ENCODE results near the gene HCN1.
"Not testable (repeated sequence)": the region's sequence is repeated elsewhere in the genome, so short reads cannot be mapped to it uniquely, and the experiment has no call there.

The HCN1 gene

DNA sequence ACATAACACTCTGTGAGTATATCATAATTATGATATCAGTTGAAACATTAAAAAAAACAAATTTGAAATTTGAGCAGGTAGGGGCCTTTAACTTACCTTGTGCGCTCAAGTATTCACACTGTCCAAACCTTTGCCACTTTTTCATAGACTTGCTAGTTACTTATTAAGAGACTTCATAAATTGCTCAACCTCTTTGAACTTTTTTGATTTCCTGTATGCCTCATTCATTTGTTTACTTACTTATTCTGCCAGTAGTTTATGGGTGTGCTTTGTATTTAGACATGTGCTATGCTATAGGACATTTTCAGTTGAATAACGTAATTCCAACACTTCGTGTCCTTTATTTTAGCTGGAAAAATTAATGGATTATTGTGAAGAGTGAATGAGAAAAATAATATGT lies 204.8 kb downstream of the HCN1 start:
- Histone ChIP-seq H3K4me1 (ENCODE audit: insufficient read depth, poor library complexity, severe bottlenecking) (no peaks in the 10 kb centered on the region), H3K4me3 (ENCODE audit: severe bottlenecking) (no peak overlapping the region), H3K36me3 (ENCODE audit: low read depth) (no peaks in the 10 kb centered on the region), H3K27me3 (ENCODE audit: insufficient read depth, poor library complexity, severe bottlenecking) (no peaks in the 10 kb centered on the region), H3K27ac (ENCODE audit: poor library complexity, severe bottlenecking) (no peak overlapping the region), H3K9me3 (ENCODE audit: severe bottlenecking) (no peaks in the 10 kb centered on the region)
- TF ChIP-seq, protein P1, sequence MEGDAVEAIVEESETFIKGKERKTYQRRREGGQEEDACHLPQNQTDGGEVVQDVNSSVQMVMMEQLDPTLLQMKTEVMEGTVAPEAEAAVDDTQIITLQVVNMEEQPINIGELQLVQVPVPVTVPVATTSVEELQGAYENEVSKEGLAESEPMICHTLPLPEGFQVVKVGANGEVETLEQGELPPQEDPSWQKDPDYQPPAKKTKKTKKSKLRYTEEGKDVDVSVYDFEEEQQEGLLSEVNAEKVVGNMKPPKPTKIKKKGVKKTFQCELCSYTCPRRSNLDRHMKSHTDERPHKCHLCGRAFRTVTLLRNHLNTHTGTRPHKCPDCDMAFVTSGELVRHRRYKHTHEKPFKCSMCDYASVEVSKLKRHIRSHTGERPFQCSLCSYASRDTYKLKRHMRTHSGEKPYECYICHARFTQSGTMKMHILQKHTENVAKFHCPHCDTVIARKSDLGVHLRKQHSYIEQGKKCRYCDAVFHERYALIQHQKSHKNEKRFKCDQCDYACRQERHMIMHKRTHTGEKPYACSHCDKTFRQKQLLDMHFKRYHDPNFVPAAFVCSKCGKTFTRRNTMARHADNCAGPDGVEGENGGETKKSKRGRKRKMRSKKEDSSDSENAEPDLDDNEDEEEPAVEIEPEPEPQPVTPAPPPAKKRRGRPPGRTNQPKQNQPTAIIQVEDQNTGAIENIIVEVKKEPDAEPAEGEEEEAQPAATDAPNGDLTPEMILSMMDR (IDR thresholded peaks at IDR 0.05; ENCODE audit: poor library complexity, severe bottlenecking): no peak
- ATAC-seq (ENCODE audit: low read depth): peak; percentile 17; the same call in 1 of the 3 replicates
- DNase-seq (ENCODE audit: low spot score): no peak

DNA sequence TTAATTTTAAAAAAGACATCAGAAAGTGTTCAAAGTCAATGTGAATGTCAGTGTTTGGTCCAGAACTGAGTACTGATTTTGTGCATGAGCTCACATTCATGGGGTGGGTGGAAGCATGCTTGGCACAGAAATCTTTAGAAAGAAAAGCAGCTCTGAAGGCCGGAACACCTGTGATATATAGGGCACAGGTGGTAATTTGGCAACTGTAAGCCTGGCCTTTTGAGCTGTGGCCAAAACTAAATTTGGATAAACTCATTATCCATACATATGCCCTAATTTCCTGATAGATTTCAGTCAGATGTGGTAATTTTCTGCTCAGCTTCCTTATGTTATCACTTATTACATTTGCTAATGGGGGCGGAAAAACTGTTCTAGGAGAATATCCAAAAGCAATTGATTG lies 211.4 kb downstream of the HCN1 start:
- H3K4me3 ChIP-seq (ENCODE audit: severe bottlenecking): no peak overlapping the region

DNA sequence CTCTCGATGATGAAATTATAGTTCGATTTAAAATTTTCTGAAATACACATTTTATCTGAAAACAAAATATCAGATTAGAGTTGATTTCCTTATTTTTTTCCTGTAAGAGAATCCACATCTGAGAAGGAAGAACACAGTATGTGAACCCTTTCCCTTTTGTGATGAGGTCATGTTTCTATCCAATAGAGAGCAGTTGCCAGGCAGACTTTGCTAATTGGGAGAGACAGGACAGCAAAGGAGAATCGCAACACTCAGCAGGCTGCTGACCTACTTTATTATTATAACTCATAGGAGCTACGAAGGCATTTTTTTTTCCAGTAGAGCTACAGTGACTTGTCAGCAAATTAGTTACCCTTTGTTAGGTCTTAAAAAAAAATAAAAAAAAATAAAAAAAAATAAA lies 242.1 kb downstream of the HCN1 start:
- Histone ChIP-seq H3K27me3 (ENCODE audit: insufficient read depth, poor library complexity, severe bottlenecking) (no peaks in the 10 kb centered on the region), H3K27ac (ENCODE audit: poor library complexity, severe bottlenecking) (no peak overlapping the region), H3K9me3 (ENCODE audit: severe bottlenecking) (no peaks in the 10 kb centered on the region), H3K36me3 (ENCODE audit: low read depth) (no peaks in the 10 kb centered on the region), H3K4me1 (ENCODE audit: insufficient read depth, poor library complexity, severe bottlenecking) (no peaks in the 10 kb centered on the region), H3K4me3 (ENCODE audit: severe bottlenecking) (no peak overlapping the region)
- TF ChIP-seq, protein P1 (IDR thresholded peaks at IDR 0.05; ENCODE audit: poor library complexity, severe bottlenecking): no peak
- ATAC-seq (ENCODE audit: low read depth) (peak; percentile 100), DNase-seq (ENCODE audit: low spot score) (no peak)

More for the DNA sequence above, 211.4 kb downstream of the HCN1 start:
- TF ChIP-seq, protein P1 (IDR thresholded peaks at IDR 0.05; ENCODE audit: poor library complexity, severe bottlenecking): no peak
- Histone ChIP-seq H3K27ac (ENCODE audit: poor library complexity, severe bottlenecking) (no peak overlapping the region), H3K36me3 (ENCODE audit: low read depth) (no peaks in the 10 kb centered on the region), H3K27me3 (ENCODE audit: insufficient read depth, poor library complexity, severe bottlenecking) (no peaks in the 10 kb centered on the region), H3K4me1 (ENCODE audit: insufficient read depth, poor library complexity, severe bottlenecking) (no peaks in the 10 kb centered on the region), H3K9me3 (ENCODE audit: severe bottlenecking) (no peaks in the 10 kb centered on the region)
- no peak for DNase-seq (ENCODE audit: low spot score)
- no peak for ATAC-seq (ENCODE audit: low read depth)

DNA sequence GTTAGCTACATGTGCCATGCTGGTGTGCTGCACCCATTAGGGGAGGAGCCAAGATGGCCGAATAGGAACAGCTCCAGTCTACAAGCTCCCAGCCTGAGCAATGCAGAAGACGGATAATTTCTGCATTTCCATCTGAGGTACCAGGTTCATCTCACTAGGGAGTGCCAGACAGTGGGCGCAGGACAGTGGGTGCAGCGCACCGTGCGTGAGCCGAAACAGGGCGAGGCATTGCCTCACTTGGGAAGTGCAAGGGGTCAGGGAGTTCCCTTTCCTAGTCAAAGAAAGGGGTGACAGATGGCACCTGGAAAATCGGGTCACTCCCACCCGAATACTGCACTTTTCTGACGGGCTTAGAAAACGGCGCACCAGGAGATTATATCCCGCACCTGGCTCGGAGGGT lies 251.3 kb downstream of the HCN1 start:
- not testable (repeated sequence) for H3K4me1 ChIP-seq (ENCODE audit: insufficient read depth, poor library complexity, severe bottlenecking); ATAC-seq (ENCODE audit: low read depth); H3K27ac ChIP-seq (ENCODE audit: poor library complexity, severe bottlenecking); H3K27me3 ChIP-seq (ENCODE audit: insufficient read depth, poor library complexity, severe bottlenecking); H3K9me3 ChIP-seq (ENCODE audit: severe bottlenecking); H3K36me3 ChIP-seq (ENCODE audit: low read depth); H3K4me3 ChIP-seq (ENCODE audit: severe bottlenecking); DNase-seq (ENCODE audit: low spot score)

GRCh38 chr5:45440466-45440865 lies 255.7 kb downstream of the HCN1 start:
- H3K36me3 ChIP-seq (ENCODE audit: low read depth): no peaks in the 10 kb centered on the region
- TF ChIP-seq, protein P1 (IDR thresholded peaks at IDR 0.05; ENCODE audit: poor library complexity, severe bottlenecking): no peak

More at GRCh38 chr5:45440466-45440865, 255.7 kb downstream of the HCN1 start:
- DNase-seq (ENCODE audit: low spot score) (no peak), ATAC-seq (ENCODE audit: low read depth) (no peak)
- Histone ChIP-seq H3K4me1 (ENCODE audit: insufficient read depth, poor library complexity, severe bottlenecking) (peaks cover 3% of the 10 kb centered on the region), H3K9me3 (ENCODE audit: severe bottlenecking) (no peaks in the 10 kb centered on the region), H3K27ac (ENCODE audit: poor library complexity, severe bottlenecking) (no peak overlapping the region), H3K4me3 (ENCODE audit: severe bottlenecking) (no peak overlapping the region), H3K27me3 (ENCODE audit: insufficient read depth, poor library complexity, severe bottlenecking) (no peaks in the 10 kb centered on the region)

Measured in RWPE2 (cell line).